ENCODE data around the gene CTSH. TPM values are rescaled to one million over a fixed set of nuclear protein-coding genes. Genes with fewer than 3 reads are reported as not detected.
"Not testable (repeated sequence)": the region's sequence is repeated elsewhere in the genome, so short reads cannot be mapped to it uniquely, and the experiment has no call there.

The CTSH gene
- total RNA-seq, 1 donor from 2014 or later, result 72.3 TPM

- intact Hi-C loops (cut with micrococcal nuclease), result no loop called here
- ATAC-seq (no peak), DNase-seq (no peak)
Measured at GRCh38 chr15:78949461-78949860, 4.6 kb upstream of the CTSH start.

- ATAC-seq (no peak), DNase-seq (no peak)
- intact Hi-C loops (cut with micrococcal nuclease), result no loop called here
Measured at GRCh38 chr15:78947506-78947905, 2.7 kb upstream of the CTSH start.

- no peak for DNase-seq
- ATAC-seq, result no peak
- intact Hi-C loops (cut with micrococcal nuclease), result no loop called here
Measured at GRCh38 chr15:78946493-78946892, 1.6 kb upstream of the CTSH start.

DNA sequence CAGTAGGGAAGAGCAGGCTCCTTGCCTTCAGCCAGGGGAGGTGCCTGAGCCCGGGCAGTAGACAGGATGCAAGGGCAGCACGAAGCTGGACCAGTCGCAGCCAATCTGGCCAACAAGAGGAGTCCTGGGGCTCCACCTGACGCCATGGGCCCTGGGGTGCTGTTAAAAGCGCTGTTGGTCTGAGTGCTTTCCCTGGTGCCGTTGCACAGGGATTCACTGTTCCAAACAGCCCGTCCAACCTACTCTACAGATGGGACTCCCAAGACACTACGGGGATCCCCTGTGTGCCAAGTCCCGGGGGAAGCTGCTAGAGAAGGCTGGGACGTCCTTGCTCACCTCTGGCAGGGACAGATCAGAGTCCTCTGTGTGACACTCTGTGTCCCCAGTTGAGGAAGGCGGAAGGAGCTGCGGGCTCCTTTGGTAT lies 632 bp downstream of the CTSH start:
- DNase-seq, result no peak
- intact Hi-C loops (cut with micrococcal nuclease), result no loop called here
- ATAC-seq, result peak; percentile 54

DNA sequence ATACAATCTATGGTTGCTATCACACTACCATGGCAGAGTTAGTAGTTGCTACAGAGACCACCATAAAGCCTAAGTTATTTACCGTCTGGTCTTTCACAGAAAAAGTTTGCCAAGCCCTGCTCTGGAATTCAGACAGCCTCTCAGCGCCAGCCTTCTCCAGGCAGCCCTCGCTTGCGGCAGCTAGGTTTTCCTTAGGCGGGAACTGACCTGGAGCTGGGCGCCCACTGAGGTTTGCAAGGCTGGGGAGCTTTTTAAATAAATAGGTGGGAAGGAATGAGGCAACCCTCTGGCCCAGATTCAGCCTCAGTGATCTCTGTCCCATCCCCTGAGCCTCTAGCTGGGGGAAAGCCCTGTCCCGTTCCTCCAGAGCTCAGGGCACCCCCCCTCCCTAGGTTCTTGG lies 1.2 kb downstream of the CTSH start:
- no peak for DNase-seq
- intact Hi-C loops (cut with micrococcal nuclease), result no loop called here
- ATAC-seq, result no peak

GRCh38 chr15:78942741-78943140 lies 2.1 kb downstream of the CTSH start:
- intact Hi-C loops (cut with micrococcal nuclease), result no loop called here
- DNase-seq (no peak), ATAC-seq (no peak)

DNA sequence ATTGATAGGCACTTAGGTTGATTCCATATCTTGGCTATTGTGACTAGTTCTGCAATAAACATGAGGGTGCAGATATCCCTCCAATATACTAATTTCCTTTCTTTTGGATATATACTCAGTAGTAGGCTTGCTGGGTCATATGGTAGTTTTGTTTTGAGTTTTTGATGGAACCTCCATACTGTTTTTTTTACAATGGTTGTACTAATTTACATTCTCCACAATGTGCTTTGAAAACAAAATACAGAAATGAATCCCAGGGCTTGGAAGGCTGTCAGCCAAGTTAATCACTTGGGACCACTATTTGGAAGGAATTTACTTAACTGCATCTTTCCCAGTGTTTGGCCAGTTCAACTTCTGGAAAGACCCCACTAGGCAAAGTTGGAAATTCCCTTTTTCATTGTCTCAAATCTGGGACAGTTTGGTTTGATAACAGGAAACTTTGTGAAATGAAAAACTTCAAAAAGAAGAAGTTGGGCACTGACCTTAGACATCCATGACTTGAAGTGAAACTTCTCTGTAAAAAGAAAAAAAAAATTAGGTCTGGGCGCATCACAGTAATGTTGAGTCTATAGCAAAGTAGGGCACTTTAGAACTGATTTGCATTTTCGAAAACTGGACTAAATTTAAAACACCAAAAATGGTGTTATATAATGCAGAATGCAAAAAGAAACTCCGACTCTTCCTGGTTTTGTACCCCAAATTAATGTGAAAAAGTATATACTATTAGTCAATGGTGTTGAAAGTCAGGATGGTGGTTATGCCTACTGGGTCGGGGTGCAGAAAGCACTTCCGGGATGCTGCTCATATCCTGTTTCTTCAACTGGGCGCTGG lies 6.0 kb downstream of the CTSH start:
- DNase-seq (no peak), ATAC-seq (no peak)
- intact Hi-C loops (cut with micrococcal nuclease), result no loop called here

DNA sequence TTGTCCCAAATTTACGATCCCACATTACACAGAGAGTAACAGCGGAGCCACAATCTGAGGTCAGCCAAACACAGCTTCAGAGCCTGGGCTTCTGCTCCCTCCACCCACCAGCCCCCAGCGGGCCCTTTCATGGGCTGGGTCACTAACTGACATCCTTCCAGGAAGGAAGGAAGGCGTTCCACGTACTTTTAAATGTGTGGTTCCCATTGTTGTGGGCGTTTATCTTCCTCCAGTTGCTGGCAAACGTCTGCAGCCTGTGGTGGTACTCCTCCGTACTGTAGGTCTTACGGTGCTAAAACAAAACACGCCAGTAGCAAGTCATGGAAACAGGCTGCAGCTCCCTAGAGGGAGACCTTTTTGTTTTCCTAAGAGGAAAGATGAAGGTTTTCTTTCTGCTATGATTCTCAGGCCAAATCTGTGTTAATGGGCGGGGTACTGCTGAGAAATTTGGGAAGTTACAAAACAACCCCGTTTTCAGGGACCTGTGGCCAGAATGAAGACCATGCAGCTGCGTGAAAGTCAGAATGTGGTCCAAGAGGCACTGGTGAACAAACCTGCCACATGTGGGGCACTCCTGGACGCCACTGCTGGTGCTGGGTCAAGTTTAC lies 7.6 kb downstream of the CTSH start:
- intact Hi-C loops (cut with micrococcal nuclease), result no loop called here
- DNase-seq (peak; percentile 69), ATAC-seq (peak; percentile 75)

DNA sequence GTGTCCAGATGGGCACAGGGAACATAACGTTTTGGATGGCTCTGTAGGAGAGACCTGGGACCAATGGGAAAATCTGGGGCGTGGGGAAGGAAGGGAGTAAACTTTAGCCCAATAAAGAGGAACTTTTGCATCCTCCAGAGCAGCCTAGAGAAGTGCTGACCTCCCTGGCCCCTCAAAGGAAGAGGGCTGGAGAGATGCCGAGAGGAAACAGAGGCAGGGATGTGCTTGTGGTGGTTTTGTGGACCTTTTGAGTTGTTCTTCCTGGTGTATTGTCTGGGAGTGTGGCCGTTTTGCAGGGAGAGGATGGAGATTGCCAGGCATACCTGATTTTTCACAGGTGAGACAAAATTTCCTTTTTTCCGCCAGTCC lies 10.2 kb downstream of the CTSH start:
- intact Hi-C loops (cut with micrococcal nuclease), result no loop called here
- DNase-seq (no peak), ATAC-seq (peak; percentile 15)

GRCh38 chr15:78933823-78934654 lies 10.8 kb downstream of the CTSH start:
- ATAC-seq (peak; percentile 51), DNase-seq (peak; percentile 42)
- intact Hi-C loops (cut with micrococcal nuclease), result no loop called here

- intact Hi-C loops (cut with micrococcal nuclease), result no loop called here
- ATAC-seq (no peak), DNase-seq (no peak)
Measured at GRCh38 chr15:78933187-78933822, 11.5 kb downstream of the CTSH start.

- intact Hi-C loops (cut with micrococcal nuclease), result no loop called here
- DNase-seq (no peak), ATAC-seq (no peak)
Measured at GRCh38 chr15:78932258-78932808, 12.5 kb downstream of the CTSH start.

DNA sequence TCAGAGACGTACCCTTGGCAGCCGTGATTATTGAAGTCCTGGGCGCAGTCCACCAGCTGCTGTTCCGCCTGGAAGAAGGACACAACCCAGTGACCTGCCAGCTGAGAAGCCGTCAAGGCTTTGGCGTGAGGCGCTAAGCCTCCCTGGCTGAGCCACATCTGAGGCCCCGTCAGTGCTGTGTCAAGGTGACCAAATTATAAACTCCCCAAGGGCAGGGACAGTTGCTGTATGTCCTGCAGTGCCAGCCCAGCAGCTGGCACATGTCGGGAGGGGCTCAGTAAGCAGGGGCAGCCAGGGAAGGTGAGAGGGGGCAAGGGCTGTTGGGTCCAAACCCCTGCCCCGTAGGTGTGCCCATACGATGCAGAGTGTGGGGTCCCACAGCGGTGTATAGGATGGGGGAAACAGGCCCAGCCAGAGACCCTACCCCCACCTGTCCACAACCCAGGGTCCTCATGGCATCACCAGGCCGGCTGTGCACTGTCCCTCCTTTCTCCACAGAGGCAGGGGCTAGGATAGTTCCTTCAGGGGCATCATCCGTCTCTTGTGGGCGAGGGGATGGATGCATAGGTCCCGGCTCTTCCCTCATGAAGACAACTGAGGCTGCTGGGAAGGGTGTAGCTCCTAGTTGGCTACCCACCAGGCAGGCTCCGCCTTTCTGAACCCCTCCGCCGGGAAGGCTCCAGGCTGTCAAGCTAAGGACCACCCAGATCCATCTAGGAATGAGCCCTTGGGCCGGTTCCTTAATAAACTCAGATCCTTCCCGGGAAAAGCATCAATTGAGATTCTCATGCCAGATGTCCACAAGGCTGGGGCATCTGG lies 13.2 kb downstream of the CTSH start:
- intact Hi-C loops (cut with micrococcal nuclease), result no loop called here
- ATAC-seq (no peak), DNase-seq (no peak)

DNA sequence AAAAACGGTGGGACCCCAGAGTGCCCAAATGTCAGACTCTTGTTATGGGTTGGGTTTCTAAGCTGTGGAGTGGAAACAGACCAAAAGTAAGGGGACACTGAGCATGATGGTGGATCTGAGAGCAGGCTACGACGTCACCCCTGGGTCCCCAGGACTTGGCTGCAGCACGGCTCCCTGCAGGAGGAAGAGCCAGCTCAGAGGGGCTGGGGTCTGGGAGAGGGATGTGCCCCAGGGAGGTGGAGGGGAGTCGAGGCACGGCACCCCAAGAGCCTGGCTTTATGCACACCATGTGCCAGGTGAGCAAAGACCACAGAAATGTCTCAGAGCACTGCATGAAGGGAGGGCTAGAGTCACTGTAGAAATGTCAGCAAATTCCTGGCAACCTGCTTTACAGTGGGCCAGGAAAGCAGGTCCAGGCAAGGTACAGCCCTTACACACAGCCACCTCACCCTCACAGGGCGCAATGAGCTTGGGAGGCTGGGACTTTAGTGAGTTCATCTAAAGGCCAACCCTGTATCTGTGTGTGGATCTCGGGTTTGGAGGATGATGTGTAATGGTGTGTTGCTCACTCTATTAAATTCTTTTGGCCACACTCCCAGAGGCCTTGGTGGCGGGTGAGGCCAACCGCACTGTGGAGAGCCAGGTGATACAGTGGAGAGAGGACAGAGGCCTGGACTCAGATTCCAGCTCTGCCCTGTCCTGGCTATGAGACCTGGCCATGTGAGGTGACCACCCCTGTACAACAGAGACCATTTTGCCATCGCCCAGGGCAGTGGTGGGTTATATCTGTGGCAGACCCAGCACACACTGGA lies 14.1 kb downstream of the CTSH start:
- intact Hi-C loops (cut with micrococcal nuclease), result no loop called here
- ATAC-seq (peak; percentile 48), DNase-seq (no peak)

- ATAC-seq (no peak), DNase-seq (no peak)
- intact Hi-C loops (cut with micrococcal nuclease), result no loop called here
Measured at GRCh38 chr15:78929536-78930264, 15.1 kb downstream of the CTSH start.

DNA sequence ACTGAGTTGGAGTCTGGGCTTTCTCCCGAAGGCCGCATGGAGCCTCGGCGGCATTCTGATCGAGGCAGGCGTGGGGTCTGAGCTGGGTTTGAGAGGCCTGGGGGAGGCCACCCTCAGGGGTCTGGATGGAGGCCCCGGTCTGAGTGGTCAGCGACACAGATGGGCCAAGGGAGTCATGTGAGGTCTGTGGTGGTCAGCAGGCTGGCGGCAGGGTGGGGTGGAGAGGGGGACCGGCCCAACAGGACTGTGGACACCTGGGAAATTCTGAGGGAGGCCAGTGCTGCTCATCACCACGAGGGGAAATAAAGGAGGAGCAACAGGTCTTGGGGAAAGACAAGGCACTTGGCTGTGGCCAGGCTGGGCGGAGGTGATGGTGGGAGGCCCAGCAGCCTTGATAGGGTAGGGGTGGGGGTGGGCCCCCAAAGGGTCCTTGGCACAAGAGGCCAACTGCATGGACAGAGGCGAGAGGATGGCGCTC lies 16.2 kb downstream of the CTSH start:
- DNase-seq (no peak), ATAC-seq (no peak)
- intact Hi-C loops (cut with micrococcal nuclease), result no loop called here

GRCh38 chr15:78928176-78928575 lies 16.7 kb downstream of the CTSH start:
- ATAC-seq; intact Hi-C loops (cut with micrococcal nuclease); DNase-seq: not testable (repeated sequence)
